Ureter (tissue), 1 donor: ENCODE measurements around the gene ZBED4. TPM values are rescaled to one million over a fixed set of nuclear protein-coding genes. Genes with fewer than 3 reads are reported as not detected.

ENCODE experiments used
- DNase-seq: peaks from one replicate; pipeline ENCODE4 v3.0.0-alpha.2; 2020; ENCODE audit warnings: low spot score
- total RNA-seq: library from RNA; stranded (reverse); gene quantifications from one replicate; pipeline ENCODE4 v1.2.4, GENCODE V29; 2023
- donor health status: DM: yes; HTN: yes; CAD: no.

The ZBED4 gene
- total RNA-seq, 1 donor from 2014 or later: 13.6 TPM

DNA sequence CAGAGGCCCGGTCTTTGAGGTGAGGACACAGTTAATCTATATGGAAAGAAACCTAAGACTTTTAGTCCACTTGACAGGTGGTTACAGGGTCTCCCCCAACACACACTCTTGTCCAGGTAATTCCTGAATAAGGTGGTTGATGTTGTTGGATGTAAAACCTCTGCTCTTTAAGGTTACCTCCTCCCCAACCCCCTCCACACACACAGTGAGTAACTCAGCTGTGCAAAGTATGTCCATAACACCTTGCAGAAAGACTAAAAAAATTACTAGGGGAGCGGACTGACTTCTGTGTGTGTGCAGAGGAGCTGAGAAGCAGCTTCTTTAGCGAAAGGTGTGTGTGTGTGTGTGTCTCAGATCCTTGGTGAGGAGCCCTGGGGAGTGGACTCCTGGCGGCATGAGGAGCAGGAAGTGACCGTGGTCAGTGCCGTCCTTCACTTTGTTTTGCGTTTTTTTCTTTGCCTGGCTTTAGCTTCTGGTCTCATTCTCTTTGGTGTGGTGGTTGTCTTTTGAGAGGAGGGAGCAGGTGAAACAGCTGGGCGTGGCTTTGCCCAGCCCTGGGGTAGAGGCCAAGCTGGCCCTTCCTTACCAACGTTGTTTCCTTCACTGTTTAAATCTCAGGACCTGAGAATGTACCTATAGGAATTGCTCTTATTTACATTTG lies 1.7 kb downstream of the ZBED4 start:
- DNase-seq: no peak

DNA sequence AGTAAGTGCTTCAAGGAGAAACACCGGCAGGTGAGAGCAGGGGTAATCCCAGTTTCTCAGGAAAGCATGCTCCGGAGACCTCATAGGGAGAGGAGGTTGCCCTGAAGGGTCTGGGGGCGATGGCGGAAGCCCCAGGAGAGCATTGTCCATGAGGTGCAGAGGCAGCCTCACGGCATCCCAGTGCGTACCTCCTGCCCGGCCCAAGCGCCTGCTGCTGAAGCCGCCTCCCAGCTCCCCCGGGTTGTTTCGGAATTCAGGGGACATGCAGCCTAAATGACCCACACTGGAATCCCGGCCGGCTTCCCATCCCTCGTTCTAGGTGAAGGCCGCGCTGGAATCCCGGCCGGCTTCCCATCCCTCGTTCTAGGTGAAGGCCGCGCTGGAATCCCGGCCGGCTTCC lies 2.7 kb downstream of the ZBED4 start:
- DNase-seq: no peak

DNA sequence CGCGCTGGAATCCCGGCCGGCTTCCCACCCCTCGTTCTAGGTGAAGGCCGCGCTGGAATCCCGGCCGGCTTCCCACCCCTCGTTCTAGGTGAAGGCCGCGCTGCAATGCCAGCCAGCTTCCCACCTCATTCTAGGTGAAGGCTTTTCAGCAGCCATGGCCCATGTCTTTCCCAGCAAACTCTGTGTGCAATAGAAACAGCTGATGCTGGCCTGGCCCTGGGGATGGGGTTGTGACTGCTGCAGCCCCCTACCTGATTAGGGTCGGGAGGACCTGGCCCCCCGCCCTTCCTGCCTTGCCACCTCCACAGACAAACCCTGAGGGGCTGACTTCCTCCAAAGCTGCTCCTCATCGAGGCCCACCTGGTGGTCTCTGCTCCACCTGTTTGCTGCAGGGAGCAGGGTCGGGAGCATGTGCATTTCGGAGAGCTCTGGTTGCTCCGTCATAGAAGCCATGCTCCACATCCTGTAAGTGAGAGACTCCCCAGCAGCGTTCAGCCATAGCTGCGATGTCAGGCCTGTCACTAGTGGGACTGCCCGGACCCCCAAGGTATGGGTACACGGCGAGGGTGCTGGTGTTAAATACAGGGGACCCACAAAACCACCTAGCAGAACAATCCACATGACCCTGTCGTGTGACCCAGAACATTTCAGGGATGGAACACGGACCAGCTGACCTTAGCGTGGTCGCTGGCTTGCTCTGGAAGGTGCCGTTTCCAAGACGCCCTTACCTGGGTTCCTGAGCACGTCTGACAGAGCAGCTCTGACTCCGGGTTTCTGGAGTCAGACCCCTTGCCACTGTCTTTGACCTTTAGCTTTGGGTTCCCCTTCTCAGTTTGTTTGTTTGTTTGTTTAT lies 3.3 kb downstream of the ZBED4 start:
- DNase-seq: no peak

DNA sequence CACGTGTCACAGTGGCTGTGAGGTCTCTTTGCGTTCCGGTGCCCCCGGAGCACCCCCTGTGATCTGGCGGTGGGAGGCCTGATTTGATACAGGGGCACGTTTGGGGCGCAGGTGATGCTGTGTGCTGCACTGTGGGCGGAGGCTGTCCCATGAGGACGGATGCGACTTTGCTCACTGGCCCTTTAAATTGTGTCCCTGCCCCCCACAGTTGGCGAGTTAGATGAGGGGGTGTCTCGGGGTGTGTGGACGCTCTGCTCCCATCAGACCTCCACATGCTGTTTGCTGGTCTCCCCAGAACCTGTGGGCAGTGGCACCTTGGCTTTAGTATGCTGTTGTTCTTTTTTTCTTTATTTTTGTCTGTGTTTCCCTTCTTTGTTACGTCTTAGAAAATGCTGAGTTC lies 5.2 kb downstream of the ZBED4 start:
- no peak for DNase-seq

DNA sequence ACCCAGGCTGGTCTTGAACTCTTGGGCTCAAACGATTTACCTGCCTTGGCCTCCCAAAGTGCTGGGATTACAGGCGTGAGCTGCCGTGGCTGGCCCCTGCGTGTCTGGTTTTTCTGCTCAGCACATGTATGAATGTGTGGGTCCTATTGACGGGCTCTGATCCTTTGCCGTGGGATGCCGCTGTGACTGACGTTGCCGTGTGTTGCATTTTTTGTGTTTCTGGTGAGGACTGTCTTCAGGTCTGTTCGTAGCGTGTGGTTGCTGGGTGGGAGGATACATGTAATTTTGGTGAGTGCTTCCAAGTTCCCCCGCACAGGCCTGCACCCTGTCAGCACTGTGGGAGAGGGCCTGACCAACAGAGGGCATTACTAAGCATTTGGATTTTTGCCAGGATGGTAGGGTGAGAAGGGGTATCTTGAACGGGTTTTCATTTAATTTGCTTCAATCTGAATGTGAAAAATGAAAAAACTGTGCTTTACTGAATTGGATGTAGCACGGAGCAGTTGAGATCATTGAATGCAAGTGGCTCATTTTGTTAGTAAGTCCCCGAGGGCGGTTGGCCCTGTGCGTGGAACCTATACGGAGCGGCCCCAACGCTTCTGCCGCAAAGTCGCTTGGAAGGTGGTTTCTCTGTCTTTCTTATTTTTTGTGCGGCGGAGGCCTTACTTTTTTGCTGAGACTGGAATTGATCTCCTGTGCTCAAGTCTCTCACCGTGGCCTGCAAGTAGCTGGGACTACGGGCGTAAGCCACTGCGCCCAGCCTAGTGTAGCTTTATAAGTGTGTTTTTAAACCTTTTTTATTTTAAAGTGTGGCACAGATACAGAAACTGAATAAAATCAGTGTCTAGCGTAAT lies 8.2 kb downstream of the ZBED4 start:
- no peak for DNase-seq

DNA sequence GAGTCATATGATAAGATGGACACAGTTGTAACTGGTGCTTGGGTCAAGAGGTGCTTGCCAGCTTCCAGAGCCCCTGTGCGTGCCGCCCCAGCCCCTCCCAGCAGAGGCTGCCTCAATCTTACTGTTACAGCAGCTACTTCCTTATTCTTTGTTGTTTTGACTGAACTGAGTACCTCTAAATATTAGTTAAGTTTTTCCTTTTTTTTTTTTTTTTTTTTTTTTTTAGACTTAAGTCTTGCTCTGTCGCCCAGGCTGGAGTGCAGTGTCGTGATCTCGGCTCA lies 8.8 kb downstream of the ZBED4 start:
- no peak for DNase-seq

- DNase-seq: no peak
Measured at GRCh38 chr22:49863931-49864330, 10.3 kb downstream of the ZBED4 start.

DNA sequence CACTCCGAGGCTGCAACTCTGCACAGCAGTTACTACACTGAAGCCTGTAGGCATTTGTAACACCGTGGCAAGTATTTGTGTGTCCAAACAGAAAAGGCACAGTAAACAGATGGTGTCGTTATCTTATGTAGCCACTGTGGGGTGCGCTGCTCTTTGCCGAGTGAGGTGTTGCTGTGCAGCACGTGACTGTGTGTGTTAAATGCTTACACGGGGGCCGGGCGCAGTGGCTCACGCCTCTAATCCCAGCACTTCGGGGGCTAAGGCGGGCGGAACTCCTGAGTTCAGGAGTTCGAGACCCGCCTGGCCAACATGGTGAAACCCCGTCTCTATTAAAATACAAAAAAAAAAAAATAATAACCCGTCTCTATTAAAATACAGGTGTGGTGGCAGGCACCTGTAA lies 11.5 kb downstream of the ZBED4 start:
- DNase-seq: no peak

- DNase-seq: no peak
Measured at GRCh38 chr22:49866134-49866533, 12.5 kb downstream of the ZBED4 start.

DNA sequence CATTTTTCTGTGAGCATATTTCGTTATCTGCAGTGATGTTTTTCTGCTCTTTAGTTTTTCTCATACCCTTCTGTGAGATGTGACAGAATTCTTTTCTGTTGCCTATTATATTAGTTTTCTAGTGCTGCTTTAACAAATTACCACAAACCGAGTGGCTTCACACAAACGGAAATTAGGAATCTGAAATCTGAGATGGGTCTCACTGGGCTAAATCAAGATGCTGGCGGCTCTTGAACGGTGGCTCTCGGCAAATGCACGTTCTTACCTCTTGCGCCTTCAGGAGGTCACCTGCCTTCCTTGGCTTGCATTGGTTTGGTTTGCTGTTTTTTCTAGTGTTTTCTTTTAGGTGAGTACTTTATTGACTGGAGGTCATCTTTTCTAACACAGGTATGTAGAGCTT lies 13.0 kb downstream of the ZBED4 start:
- no peak for DNase-seq

GRCh38 chr22:49867303-49868265 lies 13.9 kb downstream of the ZBED4 start:
- DNase-seq: no peak

DNA sequence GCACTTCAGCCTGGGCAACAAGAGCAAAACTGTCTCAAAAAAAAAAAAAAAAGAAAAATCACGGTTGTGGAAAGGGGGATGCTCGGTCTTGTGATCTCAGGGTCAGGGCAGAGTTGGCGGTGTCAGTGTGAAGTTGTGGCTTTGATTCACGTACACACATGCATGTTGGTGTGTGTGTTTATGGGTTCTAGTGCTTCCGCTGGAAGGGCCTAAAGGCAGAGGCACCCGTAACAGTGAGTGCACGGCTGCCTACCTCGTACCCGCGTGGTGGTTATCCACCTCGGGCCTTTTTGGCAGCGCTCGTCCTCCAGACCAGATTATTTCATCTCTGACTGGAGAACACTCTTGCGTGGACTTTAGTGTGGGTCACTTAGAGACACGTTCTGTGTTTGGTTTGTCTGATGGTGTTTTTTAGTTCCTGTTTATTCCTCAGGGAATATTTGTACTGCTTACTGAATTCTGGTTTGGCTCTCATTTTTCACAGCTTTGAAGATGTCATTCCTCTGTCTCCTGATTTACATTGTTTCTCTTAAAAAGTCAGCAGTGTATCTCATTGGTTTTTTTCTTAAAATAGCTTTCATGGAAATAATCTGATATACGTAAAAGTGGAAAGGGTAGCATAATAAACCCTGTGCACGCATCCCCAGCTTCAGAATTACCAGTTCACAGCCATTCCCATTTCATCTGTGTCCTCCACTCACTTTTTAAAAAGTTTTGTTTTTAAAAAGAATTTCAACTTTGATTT lies 15.6 kb downstream of the ZBED4 start:
- DNase-seq: no peak

- no peak for DNase-seq
Measured at GRCh38 chr22:49869845-49870712, 16.4 kb downstream of the ZBED4 start.

DNA sequence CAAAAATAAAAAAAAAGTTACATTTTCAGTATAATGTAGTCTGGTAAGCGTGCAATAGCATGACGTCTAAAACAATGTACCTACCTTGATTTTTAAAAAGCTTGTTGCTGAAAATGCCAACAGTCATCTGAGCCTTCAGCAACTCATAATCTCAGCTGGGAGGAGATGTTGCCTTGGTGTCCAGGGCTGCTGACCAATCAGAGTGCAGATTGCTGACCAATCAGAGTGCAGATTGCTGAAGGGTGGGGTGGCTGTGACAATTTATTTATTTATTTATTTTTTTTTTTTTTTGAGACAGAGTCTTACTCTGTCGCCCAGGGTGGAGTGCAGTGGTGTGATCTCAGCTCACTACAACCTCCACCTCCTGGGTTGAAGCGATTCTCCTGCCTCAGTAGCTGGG lies 17.8 kb downstream of the ZBED4 start:
- no peak for DNase-seq

- DNase-seq: no peak
Measured at GRCh38 chr22:49872347-49872746, 18.7 kb downstream of the ZBED4 start.

- no peak for DNase-seq
Measured at GRCh38 chr22:49873228-49873940, 19.7 kb downstream of the ZBED4 start.

- no peak for DNase-seq
Measured at GRCh38 chr22:49877642-49878041, 24.0 kb downstream of the ZBED4 start.

DNA sequence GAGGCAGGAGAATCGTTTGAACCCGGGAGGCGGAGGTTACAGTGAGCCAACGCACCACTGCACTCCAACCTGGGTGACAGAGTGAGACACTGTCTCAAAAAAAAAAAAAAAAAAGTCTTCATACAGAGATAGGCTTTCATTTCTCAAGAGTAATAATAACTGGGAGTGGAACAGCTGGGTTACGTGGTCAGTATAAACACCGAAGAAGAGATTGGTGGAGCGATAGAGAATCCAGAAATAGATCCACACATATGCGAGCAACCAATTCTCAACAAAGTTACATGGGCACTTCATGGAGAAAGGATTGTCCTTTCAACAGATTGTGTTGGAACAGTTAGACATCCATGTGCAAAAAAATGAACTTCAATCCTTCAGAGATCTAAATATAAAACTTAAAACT lies 24.6 kb downstream of the ZBED4 start:
- no peak for DNase-seq

DNA sequence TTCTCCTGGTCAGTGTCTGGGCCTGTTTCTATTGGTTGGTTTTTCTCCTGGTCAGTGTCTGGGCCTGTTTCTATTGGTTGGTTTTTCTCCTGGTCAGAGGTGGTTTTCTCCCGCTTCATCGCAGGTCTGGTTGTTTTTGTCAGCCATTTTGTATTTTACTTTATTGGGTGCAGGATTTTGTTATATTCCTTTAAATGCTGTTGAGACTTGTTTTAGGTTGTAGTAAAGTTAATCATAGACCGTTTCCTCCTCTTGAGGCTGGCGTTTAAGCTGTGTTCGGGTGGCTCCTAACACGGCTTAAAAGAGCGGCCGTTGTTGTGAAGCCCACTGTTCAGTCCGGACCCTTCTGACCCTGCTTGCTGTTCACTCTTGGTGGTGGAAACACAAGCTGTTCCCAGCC lies 26.2 kb downstream of the ZBED4 start:
- no peak for DNase-seq
